ENCODE measurements around the gene PIGN. TPM values are rescaled to one million over a fixed set of nuclear protein-coding genes. Genes with fewer than 3 reads are reported as not detected.
"Not testable (repeated sequence)": the region's sequence is repeated elsewhere in the genome, so short reads cannot be mapped to it uniquely, and the experiment has no call there.

The PIGN gene
- total RNA-seq, 1 experiment from 2014 or later, result 37.5 TPM

DNA sequence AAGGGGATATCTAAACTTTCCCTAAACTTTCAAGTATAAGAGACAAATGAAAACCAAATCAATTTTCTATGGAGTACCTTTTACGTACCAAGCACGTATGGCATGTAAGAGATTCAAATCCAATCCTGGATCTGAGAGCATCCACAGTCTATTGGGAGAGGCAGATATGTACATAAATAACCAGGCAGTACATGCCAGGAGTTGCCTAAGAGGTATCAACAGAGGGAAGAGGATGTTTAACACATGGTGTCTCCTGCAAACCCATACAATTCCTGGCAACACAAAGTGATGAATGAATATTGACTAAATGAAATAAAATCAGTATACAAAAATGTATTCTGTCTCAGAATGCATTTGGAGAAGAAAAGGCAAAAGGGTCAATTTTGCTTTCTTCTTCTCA lies 116.6 kb downstream of the PIGN start:
- no peak for DNase-seq (ENCODE audit: extremely low read depth, low read depth)

DNA sequence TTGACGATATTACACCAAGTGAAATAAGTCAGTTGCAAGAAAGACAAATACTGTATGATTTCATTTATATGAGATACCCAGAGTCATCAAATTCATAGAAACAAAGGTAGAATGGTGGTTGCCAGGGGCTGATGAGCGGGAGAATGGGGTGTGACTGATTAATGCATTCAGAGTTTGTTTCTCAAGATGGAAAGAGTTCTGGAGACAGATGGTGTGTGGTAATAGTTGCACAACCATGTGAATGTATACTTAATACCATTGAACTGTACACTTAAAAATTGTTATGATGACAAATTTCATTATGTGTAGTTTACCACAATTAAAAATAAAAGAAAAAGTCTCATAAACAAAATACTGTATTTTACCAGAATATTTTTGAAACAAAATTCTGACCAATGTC lies 117.3 kb downstream of the PIGN start:
- no peak for DNase-seq (ENCODE audit: extremely low read depth, low read depth)

DNA sequence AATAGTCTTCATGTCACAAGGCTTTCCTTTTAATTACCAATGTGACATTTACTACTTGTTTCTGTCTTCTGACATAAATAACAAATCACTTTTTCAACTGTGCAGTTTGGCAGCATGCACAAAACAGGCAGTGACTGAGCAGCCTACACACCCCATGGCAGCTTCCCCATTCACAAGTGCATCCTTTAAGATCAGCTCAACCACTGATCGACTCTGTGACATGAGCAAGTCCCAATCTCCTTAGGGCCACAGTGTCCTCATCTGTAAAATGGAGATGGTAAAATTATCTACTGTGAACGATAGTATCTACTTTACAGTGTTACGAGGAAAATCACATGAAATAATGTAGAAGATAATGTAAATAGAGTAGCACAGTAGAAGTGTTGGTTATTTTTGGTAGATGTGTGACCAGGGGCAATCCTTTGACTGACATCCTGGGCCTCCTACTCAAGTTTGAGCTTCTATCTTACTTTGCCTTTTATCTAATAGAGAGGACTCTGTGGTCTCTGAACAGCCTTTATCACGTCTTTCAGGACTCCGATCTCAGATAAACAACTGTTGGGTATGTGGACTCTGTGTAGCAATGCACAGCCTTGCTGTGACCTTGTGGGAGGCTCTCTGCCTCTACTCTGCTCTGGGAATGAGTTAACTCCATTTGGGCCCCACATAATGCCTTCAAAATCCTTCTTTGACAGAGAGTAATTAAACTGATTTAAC lies 120.6 kb downstream of the PIGN start:
- no peak for DNase-seq (ENCODE audit: extremely low read depth, low read depth)

DNA sequence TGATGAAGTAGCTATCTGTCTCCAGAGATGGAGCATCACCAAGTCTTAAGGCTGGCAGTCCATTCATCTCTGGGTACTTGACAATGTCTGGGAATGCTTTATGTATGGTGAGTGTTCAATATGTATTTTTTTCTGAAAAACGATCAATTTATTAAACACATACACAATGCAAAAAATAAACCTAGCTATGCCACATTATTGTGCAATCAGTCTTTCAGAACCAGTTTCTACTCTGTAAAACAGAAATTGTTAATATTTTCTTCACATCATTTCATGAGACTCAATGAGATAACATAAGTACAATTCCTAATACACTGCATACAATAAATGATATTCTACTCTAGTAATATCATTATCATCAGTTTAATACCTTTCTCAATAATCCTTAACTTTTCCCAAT lies 122.5 kb downstream of the PIGN start:
- no peak for DNase-seq (ENCODE audit: extremely low read depth, low read depth)

DNA sequence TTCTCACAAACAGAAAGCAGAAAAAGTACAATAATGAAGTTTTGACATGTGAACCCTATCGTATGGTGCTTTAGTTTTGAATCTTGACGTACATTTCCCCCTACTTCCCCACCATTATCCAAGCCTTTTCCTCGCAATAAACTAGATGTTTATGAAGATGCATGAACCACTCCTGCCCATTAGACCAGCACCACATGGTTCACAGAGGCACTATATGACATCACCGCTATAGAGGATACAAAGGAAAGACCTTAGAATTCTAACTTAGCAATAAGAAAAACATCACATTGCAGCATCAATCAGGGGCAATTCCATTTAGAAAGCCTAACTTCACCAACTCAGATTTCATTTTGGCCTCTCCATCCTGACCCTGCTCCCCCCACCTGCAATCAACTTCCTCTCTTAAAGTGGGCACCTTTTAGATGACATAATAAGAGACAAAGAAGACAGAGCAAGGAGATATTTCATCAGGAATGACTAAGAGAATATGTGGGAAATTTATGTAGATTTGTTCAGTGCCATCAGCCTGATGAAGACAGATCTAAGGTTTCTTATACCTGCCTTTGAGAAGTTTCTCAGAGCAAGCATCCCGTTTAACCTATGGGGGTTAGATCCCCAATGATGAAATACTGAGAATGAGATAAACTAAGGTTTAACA lies 124.9 kb downstream of the PIGN start:
- no peak for DNase-seq (ENCODE audit: extremely low read depth, low read depth)

DNA sequence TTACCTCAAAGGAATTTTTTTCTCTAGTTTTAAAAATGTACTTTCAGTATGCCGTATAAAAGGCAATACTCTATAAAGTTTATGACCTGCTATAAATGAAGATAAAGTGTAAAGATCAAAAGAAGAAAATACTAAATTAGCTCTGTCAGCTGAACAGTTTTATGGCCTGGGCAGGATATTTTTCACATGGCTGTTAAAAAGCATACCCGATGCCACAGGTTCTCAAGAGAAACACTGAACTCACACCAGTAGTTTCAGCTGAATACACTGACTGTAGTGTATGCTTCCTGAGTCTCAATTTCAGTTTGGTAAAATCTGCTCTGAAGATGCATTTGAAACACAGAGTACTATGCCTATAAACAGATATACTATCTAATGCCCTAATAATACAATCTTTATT lies 126.0 kb downstream of the PIGN start:
- DNase-seq (ENCODE audit: extremely low read depth, low read depth), result no peak

DNA sequence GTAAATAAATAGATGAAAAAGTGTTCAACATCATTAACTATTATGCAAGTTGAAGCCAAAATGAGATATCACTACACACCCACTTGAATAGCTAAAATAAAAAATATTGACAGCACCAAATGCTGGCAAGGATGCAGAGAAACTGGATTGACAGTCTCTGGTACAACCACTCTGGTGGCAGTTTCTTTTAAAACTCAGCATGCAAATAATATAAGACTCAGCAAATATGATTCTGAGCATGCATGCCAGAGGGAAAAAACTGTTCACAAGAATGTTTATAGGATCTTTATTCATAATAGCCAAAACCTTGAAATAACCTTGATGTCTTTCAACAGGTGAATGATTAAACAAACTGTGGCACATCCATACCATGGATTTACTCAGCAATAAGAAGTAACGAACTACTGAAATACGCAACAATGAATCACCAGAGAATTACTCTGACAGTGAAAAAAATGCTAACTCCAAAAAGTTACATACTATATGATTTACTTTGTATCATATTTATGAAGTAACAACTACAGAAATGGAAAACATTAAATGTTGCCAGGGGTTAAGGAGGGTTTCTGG lies 131.8 kb downstream of the PIGN start:
- DNase-seq (ENCODE audit: extremely low read depth, low read depth), result no peak

DNA sequence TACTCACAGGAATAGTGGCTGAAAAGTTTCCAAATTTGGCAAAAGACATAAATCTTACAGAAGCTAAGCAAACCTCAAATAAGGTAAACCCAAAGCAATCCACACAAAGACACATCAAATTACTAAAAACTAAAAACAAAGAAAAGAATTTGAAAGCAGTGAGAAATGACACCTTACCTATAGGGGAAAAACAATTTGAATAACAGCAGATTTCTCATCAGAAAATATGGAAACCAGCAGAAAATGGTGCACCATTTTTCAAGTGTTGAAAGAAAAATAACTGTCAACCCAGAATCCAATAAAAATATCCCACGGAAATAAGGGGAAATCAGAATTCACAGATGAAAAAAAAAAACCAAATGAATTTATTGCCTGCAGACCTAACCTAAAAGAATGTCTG lies 138.6 kb downstream of the PIGN start:
- no peak for DNase-seq (ENCODE audit: extremely low read depth, low read depth)

DNA sequence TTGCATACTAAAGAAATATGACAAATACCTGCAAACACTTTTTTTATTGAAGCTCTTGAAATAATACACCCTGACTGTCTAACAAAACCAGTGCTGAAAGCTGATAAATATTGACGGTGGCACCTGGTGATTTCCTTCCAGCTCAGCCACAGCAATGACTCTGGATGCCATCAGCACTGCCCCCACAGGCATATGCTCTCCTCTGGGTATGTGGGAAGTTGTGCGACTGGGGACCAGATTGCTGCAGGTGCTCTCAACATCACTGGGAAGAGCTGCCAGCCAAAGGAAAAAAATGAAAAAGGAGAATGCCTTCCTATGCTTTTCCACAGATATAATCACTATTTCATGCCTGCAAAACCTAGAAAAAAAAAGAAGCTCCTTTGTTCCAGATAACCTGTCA lies 141.5 kb downstream of the PIGN start:
- DNase-seq (ENCODE audit: extremely low read depth, low read depth), result no peak

DNA sequence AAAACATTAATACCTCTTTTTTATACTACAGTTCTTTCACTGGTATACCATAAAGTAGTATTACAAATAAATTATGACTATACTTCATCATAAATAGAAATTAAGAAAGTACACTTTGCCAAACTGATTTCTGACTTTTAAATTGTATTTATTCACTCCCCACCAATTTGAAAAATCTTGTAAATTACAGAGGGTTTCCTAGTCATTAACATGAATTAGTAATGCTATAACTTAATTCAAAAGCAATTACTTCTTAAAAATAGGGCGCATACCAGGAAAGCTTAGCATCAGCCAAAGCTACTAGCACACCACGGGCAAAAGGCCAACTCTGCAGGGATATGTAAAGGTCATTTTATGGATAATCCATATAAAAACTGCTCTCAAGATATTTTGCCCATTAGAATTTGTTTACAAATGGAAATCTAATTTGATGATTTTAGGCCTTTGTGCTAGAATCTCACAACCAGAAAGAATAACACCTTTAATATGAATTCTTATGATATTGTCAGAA lies 142.3 kb downstream of the PIGN start:
- DNase-seq (ENCODE audit: extremely low read depth, low read depth), result no peak

DNA sequence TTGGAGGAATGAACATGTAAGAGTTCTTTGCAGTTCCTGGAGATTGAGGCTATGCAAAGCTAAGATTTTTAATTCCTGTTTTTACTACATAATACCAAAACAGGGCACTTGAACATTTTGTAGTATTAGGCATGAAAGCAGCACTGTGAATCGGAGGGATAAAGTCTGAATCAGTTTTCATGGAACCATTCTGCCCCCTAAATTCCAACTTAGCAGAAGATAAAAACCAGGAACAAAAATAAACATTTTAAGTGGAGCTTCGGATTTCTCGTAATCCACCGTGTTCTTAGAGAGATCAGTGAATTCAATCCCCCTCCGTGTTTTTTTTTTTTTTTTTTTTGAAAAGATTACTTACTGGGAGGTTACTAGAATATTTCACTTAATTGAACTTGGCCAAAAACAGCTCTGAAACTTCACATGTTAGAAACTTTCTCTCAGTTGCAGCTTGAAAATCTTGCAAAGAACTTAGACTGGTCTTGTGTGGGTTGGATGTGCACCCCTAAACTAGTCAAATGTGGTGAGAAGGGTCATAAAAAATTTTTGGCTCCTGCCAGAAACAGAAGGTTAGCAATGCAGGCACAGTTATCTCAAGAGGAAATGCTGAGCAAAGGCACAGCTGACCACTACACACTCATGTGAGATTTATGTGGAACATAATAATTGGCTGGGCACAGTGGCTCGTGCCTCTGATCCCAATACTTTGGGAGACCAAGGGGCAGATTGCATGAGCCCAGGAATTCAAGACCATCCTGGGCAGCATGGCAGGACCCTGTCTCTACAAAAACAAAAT lies 148.7 kb downstream of the PIGN start:
- no peak for DNase-seq (ENCODE audit: extremely low read depth, low read depth)

DNA sequence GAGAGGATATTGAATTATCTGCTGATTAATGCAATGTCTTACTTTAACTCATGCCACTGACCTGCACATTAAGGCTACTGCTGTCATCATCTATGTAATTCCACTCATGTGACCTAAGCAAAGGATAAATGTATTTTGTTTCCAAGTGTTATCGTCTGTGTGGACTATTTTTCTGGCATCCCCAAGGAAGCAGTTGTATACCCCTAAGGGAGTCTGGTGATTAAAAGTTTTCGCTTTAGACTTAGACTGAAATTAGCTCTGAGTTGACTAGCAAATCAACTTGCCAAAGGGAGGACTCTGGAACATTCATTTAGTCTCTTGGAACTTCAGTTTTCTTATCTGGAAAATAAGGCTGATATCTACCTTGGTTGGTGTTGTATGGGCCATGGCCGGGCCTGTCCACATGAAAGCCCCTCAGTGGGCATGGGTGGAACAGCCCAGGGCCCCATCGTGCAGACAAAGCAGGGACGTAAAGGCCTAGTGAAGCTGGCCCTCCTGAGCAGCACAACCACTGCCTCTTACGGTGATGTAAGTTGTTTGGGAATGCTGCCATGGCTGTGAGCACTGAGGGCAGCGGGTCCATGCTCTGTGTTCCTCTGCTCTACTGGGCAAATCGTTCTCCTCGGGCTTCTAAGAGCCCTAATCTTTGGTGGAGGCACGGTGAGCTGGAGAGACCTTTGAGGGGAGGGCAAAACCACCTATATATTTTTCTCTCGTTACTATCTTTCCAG lies 149.7 kb downstream of the PIGN start:
- no peak for DNase-seq (ENCODE audit: extremely low read depth, low read depth)

DNA sequence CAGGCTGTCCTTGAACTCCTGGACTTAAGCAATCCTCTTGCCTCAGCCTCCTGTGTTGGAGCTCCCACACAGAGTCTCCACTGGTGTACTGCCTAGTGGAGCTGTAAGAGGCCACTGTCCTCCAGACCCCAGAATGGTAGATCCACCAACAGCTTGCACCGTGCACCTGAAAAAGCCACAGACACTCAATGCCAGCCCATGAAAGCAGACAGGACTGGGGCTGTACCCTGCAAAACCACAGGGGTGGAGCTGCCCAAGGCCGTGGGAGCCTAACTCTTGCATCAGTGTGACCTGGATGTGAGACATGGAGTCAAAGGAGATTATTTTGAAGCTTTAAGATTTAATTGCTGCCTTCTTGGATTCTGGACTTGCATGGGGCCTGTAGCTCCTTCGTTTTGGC lies 152.6 kb downstream of the PIGN start:
- DNase-seq (ENCODE audit: extremely low read depth, low read depth), result not testable (repeated sequence)

DNA sequence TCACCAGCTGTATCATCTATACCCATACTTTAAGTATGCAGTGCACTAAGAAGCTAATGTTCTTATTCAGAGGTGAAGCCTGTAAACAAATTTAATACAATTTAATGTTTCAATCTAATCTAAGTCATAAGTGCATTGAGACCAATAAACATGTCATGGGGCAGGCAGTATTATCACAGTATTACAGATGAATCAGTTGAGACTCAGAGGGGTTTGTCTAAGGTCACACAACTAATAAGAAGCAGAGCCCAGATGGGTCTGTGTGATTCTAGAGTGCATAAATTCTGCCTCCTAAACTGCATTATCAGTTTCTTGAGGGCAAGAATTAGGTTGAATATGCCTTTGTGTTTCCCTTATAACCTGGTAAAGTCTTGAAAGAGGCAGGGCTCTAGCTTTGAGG lies 153.1 kb downstream of the PIGN start:
- DNase-seq (ENCODE audit: extremely low read depth, low read depth), result no peak

DNA sequence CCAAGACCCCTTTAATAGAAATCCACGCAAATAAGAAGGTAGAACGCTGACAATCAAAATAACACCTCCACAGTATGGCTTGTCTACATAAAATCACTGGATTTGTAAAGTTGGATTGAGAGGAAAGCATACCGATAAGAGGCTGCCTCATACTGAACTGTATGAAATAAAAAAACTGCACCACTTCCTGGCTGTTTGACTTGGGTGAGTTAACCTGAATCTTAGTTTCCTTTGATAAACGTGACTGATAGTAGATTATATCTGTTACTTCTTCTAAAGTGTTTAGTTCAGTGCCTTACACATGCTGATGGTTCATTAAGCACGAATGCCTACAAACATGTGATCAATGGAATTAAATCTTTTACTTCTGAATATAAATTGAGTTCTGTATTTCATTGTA lies 153.6 kb downstream of the PIGN start:
- DNase-seq (ENCODE audit: extremely low read depth, low read depth), result no peak

DNA sequence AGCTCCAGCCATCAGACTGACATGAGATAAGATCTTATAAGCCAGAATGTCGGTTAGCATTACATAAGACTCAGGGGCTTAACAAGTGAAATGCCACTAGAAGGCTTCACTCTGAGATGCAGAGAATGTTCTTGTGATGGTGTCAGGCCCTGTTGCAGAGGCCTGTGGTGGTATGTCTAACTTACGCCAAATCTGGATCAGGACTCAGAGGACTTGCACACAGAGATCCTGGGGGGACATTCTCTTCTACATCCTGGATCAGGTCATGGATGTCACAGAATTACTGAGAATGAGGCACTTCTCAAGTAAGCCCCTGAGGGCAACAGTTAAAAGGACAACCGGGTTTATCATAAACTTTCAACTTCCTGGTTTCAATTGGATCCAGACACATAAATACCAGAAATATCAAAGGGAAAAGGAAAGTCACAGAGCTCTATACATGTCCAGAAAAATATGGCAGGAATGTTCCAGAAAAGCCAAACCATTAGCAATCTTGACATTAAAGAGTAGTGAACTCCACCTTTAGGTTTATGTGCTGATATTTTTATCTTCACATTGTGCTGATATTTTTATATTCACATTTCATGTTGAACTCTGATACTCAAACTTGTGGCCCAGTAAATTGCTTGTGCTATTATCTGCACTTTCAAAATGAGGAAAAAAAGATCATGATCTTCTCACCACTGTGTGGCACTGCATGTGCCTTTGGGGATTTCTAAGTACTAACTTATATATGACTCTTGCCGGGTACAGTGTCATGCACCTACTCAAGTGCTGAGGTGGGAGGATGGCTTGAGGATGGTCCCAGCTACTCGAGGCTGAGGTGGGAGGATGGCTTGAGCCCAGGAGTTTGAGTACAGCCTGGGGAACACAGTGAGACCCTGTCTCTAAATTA lies 156.5 kb downstream of the PIGN start:
- no peak for DNase-seq (ENCODE audit: extremely low read depth, low read depth)

DNA sequence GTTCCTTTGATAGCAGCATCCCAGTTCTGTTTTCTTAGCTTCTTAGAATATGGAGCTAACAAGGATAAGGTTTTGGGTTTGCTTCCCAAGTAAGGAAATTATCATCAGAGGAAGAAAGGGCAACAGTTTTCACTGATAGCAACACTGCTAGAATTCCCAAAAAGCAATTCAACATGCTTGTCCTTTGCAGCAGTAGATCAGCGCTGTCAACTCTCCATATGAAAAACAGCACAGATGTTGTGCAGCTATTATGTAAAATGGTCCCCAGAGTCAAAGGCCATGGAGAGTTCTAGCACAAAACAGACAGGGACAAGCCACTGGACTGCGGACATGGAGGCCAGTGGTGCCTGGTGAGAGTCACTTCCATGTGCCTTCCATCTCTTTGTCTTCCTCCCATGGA lies 158.1 kb downstream of the PIGN start:
- no peak for DNase-seq (ENCODE audit: extremely low read depth, low read depth)

DNA sequence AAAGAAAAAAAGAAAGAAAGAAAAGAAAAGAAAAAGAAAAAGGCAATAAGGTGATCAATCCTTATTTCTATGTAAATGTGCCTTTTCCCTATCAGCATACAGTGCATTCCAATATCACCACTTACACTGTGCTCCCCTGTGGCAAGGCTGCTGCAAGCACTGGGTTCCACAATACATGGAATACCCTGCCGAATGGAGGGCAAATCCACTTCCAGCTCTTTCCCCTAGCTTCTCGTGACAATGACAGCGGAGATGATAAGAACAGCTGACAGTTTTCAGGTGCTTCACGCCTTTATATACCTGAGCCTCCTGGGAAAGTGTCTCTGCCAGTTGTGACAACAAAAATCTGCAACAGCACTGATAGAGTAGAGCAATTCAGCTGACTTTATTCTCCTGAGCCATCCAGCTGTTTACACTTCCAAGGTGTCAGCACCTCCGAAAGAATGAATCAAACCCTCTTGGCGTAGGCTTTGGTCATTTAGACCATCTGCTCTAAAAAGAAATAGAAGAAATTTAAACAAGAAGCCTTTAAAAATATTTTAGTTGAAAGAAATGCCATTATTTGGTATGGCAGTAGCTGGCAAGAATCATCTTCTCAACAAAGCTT lies 158.8 kb downstream of the PIGN start:
- DNase-seq (ENCODE audit: extremely low read depth, low read depth), result no peak

DNA sequence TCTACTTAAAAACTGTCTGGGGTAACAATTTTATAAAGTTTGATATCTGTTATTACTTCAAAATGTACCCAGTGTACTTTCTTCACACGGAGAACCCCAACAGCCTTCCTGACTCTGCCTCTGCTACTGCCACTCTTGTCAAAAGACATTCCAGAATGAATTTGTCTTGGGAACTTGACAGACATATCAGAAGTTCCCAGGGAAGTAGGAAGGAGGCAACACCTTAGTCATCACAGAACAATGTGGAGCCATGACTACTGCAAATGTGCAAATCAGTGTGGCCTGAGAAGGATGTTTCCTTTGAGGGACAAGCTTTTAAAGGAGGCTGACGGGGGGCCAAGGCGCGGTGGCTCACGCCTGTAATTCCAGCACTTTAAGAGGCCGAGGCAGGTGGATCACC lies 160.3 kb downstream of the PIGN start:
- DNase-seq (ENCODE audit: extremely low read depth, low read depth), result no peak

Data from NCI-H460 (cell line).